Mammary epithelial cell (primary cell): ENCODE measurements around the gene MAML2.

Experiments
- CTCF ChIP-seq, 2 donors: IDR thresholded peaks in 1 of 2; conservative IDR thresholded peaks in 1 of 2; 2 replicates each; pipeline ENCODE4 v1.5.1; 2011 to 2012; ENCODE audit warnings: inconsistent platforms in 2 of 2, low read length in 2 of 2, mild to moderate bottlenecking in 2 of 2, control low read depth in 1 of 2, low read depth in 1 of 2; ENCODE audit not compliant: insufficient read depth in 1 of 2; ENCODE audit errors: extremely low read depth in 1 of 2
- EZH2 ChIP-seq: IDR thresholded peaks from 2 replicates; pipeline ENCODE4 v1.6.1; 2012; ENCODE audit warnings: low read length, inconsistent platforms, borderline replicate concordance

GRCh38 chr11:96366024-96366423 is 23.0 kb upstream of the MAML2 start:
- TF ChIP-seq CTCF (conservative IDR thresholded peaks at IDR 0.05 in 1 of 2, IDR thresholded peaks at IDR 0.05 in 1 of 2; ENCODE audit: extremely low read depth in 1 of 2, insufficient read depth in 1 of 2, low read depth in 1 of 2, low read length in 2 of 2) (no peak), EZH2 (no peak)
